AG04449 (cell line): ENCODE data around the gene RANBP17.
"Not testable (repeated sequence)": the region's sequence is repeated elsewhere in the genome, so short reads cannot be mapped to it uniquely, and the experiment has no call there.

Experiments
- CTCF ChIA-PET: fragments of 350-600 bp; formaldehyde crosslinking; extraction: SDS; loops from one replicate; lab custom pipeline; 2021; ENCODE audit warnings: antibody characterized with exemption; lab: Yijun Ruan, JAX
- POLR2A ChIA-PET: fragments of 400-600, 350-600 bp; formaldehyde crosslinking; extraction: SDS; loops from one replicate; lab custom pipeline; 2020; ENCODE audit warnings: antibody characterized with exemption, inconsistent platforms; lab: Yijun Ruan, JAX
- DNase-seq: peaks from one replicate; pipeline ENCODE4 v3.0.0-alpha.2; 2010; ENCODE audit warnings: low read depth, low spot score
- H3K4me3 ChIP-seq: 2 replicates; pipeline ENCODE4 v1.5.1; 2011; ENCODE audit warnings: low read depth, mild to moderate bottlenecking, control low read depth, low read length
- TF ChIP-seq, protein P1 (sequence below): IDR thresholded peaks from one replicate; pipeline ENCODE4 v1.5.1; 2011; ENCODE audit warnings: mild to moderate bottlenecking, moderate library complexity, low read length, control low read depth, inconsistent platforms; ENCODE audit not compliant: insufficient read depth; ENCODE audit errors: missing control alignments

The RANBP17 gene

DNA sequence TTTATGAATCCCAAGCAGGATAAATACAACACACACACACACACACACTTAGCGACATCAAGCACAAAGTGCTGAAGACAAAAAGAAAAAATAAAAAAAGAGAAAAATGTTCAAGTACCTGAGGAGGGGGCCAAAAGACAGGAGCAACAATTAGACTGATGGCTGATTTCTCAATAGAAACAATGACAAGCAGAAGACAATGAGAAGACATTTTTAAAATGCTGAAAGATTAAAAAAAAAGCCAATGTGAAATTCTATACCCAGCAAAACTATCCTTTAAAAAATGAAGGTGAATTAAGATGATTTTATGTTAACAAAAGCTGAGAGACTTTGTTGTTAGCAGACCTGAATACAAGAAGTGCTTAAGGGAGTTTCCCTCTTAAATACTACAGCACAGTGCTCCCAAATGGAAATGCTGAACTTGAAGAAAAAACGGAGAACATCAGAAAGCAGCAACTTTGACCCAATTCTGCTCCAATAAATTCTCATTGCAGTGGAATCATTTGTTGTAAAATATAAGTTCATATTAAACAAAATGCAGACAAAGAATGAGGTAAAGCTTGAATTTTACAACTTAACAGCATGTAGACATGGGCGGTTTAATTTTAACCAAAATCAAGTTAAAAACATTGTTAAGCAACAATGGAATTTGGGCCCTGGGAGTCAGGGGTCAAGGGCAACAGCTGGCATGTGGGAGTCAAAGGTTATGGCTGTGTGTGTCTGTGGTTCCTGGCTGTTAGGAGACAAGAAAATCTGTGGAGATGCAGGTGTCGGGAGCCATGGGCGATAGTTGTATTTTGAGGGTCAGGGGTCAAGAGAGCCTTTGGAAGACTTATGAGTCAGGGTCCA lies 776 bp upstream of the RANBP17 start:
- POLR2A ChIA-PET, result no interaction called here
- CTCF ChIA-PET, result no interaction called here
- peak overlapping the region; percentile 69 for H3K4me3 ChIP-seq
- TF ChIP-seq, protein P1, sequence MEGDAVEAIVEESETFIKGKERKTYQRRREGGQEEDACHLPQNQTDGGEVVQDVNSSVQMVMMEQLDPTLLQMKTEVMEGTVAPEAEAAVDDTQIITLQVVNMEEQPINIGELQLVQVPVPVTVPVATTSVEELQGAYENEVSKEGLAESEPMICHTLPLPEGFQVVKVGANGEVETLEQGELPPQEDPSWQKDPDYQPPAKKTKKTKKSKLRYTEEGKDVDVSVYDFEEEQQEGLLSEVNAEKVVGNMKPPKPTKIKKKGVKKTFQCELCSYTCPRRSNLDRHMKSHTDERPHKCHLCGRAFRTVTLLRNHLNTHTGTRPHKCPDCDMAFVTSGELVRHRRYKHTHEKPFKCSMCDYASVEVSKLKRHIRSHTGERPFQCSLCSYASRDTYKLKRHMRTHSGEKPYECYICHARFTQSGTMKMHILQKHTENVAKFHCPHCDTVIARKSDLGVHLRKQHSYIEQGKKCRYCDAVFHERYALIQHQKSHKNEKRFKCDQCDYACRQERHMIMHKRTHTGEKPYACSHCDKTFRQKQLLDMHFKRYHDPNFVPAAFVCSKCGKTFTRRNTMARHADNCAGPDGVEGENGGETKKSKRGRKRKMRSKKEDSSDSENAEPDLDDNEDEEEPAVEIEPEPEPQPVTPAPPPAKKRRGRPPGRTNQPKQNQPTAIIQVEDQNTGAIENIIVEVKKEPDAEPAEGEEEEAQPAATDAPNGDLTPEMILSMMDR, result no peak
- DNase-seq, result no peak

DNA sequence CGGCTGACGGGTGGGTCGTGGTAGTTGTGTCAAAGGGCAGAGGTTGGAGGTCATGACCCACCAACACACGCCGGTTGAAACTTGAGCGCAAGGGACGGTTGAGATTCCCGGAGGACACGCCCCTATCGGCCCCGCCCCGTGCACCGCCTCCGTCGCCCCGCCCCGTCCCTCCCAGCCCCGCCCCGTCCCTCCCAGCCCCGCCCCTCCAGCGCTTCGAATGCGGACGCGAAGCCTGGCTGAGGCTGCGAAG lies 226 bp upstream of the RANBP17 start:
- peak overlapping the region; percentile 69 for H3K4me3 ChIP-seq
- no peak for DNase-seq
- CTCF ChIA-PET, result no interaction called here
- TF ChIP-seq, protein P1, result no peak
- POLR2A ChIA-PET, result no interaction called here

DNA sequence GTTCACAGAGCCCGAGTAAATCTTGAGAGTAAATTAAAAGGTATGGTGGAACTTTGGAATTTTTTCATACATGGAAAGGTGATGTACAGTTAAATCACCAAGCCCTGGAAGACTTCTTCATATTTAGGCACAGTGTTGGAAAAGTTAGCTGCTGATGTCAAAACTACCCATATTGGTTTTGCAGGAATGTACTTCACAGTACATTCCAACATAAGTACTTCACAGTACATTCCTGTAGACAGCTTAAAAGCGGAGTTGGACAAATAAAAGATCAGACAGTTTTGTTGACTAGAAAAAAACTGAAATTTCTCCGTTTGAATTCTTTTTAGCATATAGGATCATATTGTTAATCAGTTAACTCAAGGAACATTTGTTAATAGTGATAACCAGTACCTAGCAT lies 1.8 kb downstream of the RANBP17 start:
- DNase-seq, result peak; percentile 59
- TF ChIP-seq, protein P1, result no peak
- no peak overlapping the region for H3K4me3 ChIP-seq
- ChIA-PET POLR2A (interaction anchor here (1.4 kb wide), 1 partner anchor 22 kb away, joined by 3 read pairs; no protein-coding TSS in a partner anchor), CTCF (interaction anchor here (1.5 kb wide), 1 partner anchor 17 kb away, joined by 4 read pairs; no protein-coding TSS in a partner anchor)

DNA sequence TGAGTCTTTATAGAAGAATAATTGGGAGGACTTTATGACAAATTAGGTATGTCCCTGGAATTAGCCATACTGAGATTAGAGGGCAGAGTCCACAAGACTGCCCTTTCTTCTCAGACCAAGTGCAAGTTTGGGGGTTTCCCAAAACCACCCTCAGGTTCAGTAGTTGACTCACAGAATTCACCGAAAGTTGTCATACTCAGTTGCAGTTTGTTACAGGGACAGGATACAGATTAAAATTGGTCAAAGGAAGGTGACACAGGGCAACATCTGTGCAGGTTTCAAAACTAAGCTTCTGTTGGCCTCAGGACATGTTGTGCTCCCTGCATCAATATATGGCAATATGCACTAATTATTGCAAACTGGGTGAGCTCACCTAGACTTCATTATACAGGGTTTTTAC lies 3.8 kb downstream of the RANBP17 start:
- POLR2A ChIA-PET, result no interaction called here
- CTCF ChIA-PET, result no interaction called here

DNA sequence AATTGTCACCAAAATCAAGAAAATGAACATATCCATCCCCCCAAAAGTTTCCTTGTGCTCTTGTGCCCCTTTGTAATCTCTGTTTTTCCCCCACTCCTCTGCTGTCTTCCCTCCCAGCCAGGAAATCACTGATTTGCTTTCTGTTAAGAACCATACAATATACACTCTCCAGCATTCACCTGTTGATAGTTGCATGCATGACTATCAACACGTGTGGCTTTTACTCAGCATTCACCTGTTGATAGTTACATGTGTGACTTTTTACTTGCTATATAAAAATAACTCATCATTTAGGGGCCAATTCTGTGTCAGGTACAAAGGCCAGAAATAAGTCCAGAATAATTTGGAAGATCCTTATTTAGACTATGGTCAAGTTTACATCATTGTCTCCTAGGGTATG lies 6.0 kb downstream of the RANBP17 start:
- DNase-seq, result no peak
- ChIA-PET POLR2A (no interaction called here), CTCF (no interaction called here)
- no peak overlapping the region for H3K4me3 ChIP-seq
- TF ChIP-seq, protein P1, result no peak

More for the DNA sequence above, 3.8 kb downstream of the RANBP17 start:
- no peak overlapping the region for H3K4me3 ChIP-seq
- TF ChIP-seq, protein P1, result no peak
- no peak for DNase-seq

DNA sequence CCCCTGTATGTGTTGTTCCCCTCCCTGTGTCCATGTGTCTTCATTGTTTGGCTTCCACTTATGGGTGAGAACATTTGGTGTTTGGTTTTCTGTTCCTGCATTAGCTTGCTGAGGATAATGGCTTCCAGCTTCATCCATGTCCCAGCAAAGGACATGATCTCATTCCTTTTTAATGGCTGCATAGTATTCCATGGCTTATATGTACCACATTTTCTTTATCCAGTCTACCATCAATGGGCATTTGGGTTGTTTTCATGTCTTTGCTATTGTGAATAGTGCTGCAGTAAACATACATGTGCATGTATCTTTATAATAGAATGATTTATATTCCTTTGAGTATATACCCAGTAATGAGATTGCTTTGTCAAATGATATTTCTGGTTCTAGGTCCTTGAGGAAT lies 8.6 kb downstream of the RANBP17 start:
- CTCF ChIA-PET, result interaction anchor here (1.8 kb wide), 1 partner anchor 9 kb away, joined by 5 read pairs; no protein-coding TSS in a partner anchor
- DNase-seq, POLR2A ChIA-PET, H3K4me3 ChIP-seq: not testable (repeated sequence)
